HG03103 (cell line): ENCODE results near the gene FHIT.

Experiments
- ATAC-seq: cut with Tn5 transposase; IDR thresholded peaks from one replicate; pipeline ENCODE4 v1.9.1; 2021; ENCODE audit warnings: low read depth; ENCODE audit not compliant: unreplicated experiment

Gene FHIT

GRCh38 chr3:59750391-59750790 lies 1500.9 kb downstream of the FHIT start:
- no peak for ATAC-seq

- no peak for ATAC-seq
These were observed 1502.0 kb downstream of the FHIT start for GRCh38 chr3:59749291-59749690.

- ATAC-seq = no peak
These were observed 1504.7 kb downstream of the FHIT start for GRCh38 chr3:59746585-59746984.

- no peak for ATAC-seq
These were observed 1514.0 kb downstream of the FHIT start for GRCh38 chr3:59737241-59737640.

- no peak for ATAC-seq
These were observed 1517.2 kb downstream of the FHIT start for GRCh38 chr3:59734061-59734460.

- ATAC-seq = no peak
These were observed 1518.0 kb downstream of the FHIT start for GRCh38 chr3:59733041-59733809.

- ATAC-seq = no peak
These were observed 1519.3 kb downstream of the FHIT start for GRCh38 chr3:59731943-59732342.

GRCh38 chr3:59730591-59730990 lies 1520.7 kb downstream of the FHIT start:
- no peak for ATAC-seq

GRCh38 chr3:59728587-59728908 lies 1522.7 kb downstream of the FHIT start:
- ATAC-seq = no peak

- no peak for ATAC-seq
These were observed 1523.2 kb downstream of the FHIT start for GRCh38 chr3:59727902-59728586.

GRCh38 chr3:59726279-59726678 lies 1525.0 kb downstream of the FHIT start:
- no peak for ATAC-seq

GRCh38 chr3:59717679-59718205 lies 1533.5 kb downstream of the FHIT start:
- no peak for ATAC-seq

- no peak for ATAC-seq
These were observed 1537.2 kb downstream of the FHIT start for GRCh38 chr3:59714066-59714465.

GRCh38 chr3:59710554-59710953 lies 1540.7 kb downstream of the FHIT start:
- no peak for ATAC-seq

GRCh38 chr3:59709702-59710553 lies 1541.3 kb downstream of the FHIT start:
- ATAC-seq = no peak

GRCh38 chr3:59708202-59708601 lies 1543.0 kb downstream of the FHIT start:
- no peak for ATAC-seq

GRCh38 chr3:59704292-59704691 lies 1547.0 kb downstream of the FHIT start:
- no peak for ATAC-seq

GRCh38 chr3:59699648-59700320 lies 1551.5 kb downstream of the FHIT start:
- no peak for ATAC-seq
